GM19023 (cell line): ENCODE measurements around the gene GFAP.
"Not testable (repeated sequence)": the region's sequence is repeated elsewhere in the genome, so short reads cannot be mapped to it uniquely, and the experiment has no call there.

Experiments
- ATAC-seq: cut with Tn5 transposase; IDR thresholded peaks from one replicate; pipeline ENCODE4 v1.9.1; 2021; ENCODE audit warnings: mild to moderate bottlenecking, moderate library complexity; ENCODE audit not compliant: unreplicated experiment

The GFAP gene

GRCh38 chr17:44915321-44915726 is at the start of gene GFAP:
Gene GFAP, minus strand, starts transcription at chr17:44915500. Its CDS starts 14 bp downstream, at chr17:44915486.
- no peak for ATAC-seq

- ATAC-seq, result no peak
Observed at GRCh38 chr17:44961921-44962350, 46.6 kb upstream of the GFAP start.

GRCh38 chr17:44960691-44961090 is 45.4 kb upstream of the GFAP start:
- ATAC-seq, result no peak

GRCh38 chr17:44959821-44960531 is 44.7 kb upstream of the GFAP start:
- ATAC-seq, result no peak

GRCh38 chr17:44956998-44957981 is 42.0 kb upstream of the GFAP start:
- ATAC-seq, result no peak

- no peak for ATAC-seq
Observed at GRCh38 chr17:44955674-44956425, 40.5 kb upstream of the GFAP start.

GRCh38 chr17:44952946-44953475 is 37.7 kb upstream of the GFAP start:
- ATAC-seq, result no peak

GRCh38 chr17:44948315-44948795 is 33.1 kb upstream of the GFAP start:
- no peak for ATAC-seq

- peak; percentile 89 for ATAC-seq
Observed at GRCh38 chr17:44947461-44948314, 32.4 kb upstream of the GFAP start, which contains the start of gene KIF18B. Gene KIF18B, minus strand, starts transcription at chr17:44947773. Its CDS starts 11,429 bp downstream, at chr17:44936344.

GRCh38 chr17:44945652-44946051 is 30.4 kb upstream of the GFAP start:
- not testable (repeated sequence) for ATAC-seq

GRCh38 chr17:44942456-44942855 is 27.2 kb upstream of the GFAP start:
- no peak for ATAC-seq

GRCh38 chr17:44941712-44942331 is 26.5 kb upstream of the GFAP start:
- ATAC-seq, result no peak

GRCh38 chr17:44940768-44941167 is 25.5 kb upstream of the GFAP start:
- ATAC-seq, result no peak

GRCh38 chr17:44940317-44940716 is 25.0 kb upstream of the GFAP start:
- no peak for ATAC-seq

GRCh38 chr17:44935116-44935515 is 19.8 kb upstream of the GFAP start:
- ATAC-seq, result no peak

- ATAC-seq, result no peak
Observed at GRCh38 chr17:44934745-44935105, 19.4 kb upstream of the GFAP start.

- ATAC-seq, result no peak
Observed at GRCh38 chr17:44933824-44934744, 18.8 kb upstream of the GFAP start.

- ATAC-seq, result no peak
Observed at GRCh38 chr17:44932787-44933097, 17.4 kb upstream of the GFAP start.
